MM.1S (cell line): ENCODE results near the gene SLC2A13.

Source experiments
- DNase-seq: peaks from one replicate; pipeline ENCODE4 v3.0.0-alpha.2; 2015
- H2AFZ ChIP-seq: fragments of 300-600 bp; sonication (generic); 2 replicates; pipeline ENCODE4 v1.6.0; 2016; ENCODE audit warnings: antibody characterized with exemption, low read length
- H3F3A ChIP-seq: fragments of 300-600 bp; sonication (generic); 2 replicates; pipeline ENCODE4 v1.6.1; 2016; ENCODE audit warnings: mild to moderate bottlenecking, antibody characterized with exemption, low read length, moderate library complexity, mixed read lengths; ENCODE audit not compliant: insufficient read depth
- H3K27ac ChIP-seq: fragments of 300-600 bp; sonication (generic); 2 replicates; pipeline ENCODE4 v1.5.1; 2016; ENCODE audit warnings: mild to moderate bottlenecking, low read length
- H3K27me3 ChIP-seq: fragments of 300-600 bp; sonication (generic); replicated peaks from 2 replicates; pipeline ENCODE4 v1.6.0; 2016; ENCODE audit warnings: low read length; ENCODE audit not compliant: insufficient read depth
- H3K36me3 ChIP-seq: fragments of 300-600 bp; sonication (generic); replicated peaks from 2 replicates; pipeline ENCODE4 v1.6.1; 2016; ENCODE audit warnings: mild to moderate bottlenecking, low read length, mixed read lengths; ENCODE audit not compliant: insufficient read depth
- H3K4me1 ChIP-seq: fragments of 300-600 bp; sonication (generic); 2 replicates; pipeline ENCODE4 v1.6.1; 2016; ENCODE audit warnings: low read length, mixed read lengths
- H3K4me2 ChIP-seq: fragments of 300-600 bp; sonication (generic); 2 replicates; pipeline ENCODE4 v1.6.0; 2016; ENCODE audit warnings: low read depth, low read length
- H3K4me3 ChIP-seq: fragments of 300-600 bp; sonication (generic); 2 replicates; pipeline ENCODE4 v1.5.1; 2016; ENCODE audit warnings: low read length, mixed read lengths
- H3K79me2 ChIP-seq: fragments of 300-600 bp; sonication (generic); 2 replicates; pipeline ENCODE4 v1.6.1; 2016; ENCODE audit warnings: mixed run types, low read length, mixed read lengths
- H3K9ac ChIP-seq: fragments of 300-600 bp; sonication (generic); 2 replicates; pipeline ENCODE4 v1.6.1; 2016; ENCODE audit warnings: low read length, mixed read lengths
- H3K9me2 ChIP-seq: fragments of 300-600 bp; sonication (generic); replicated peaks from 2 replicates; pipeline ENCODE4 v1.6.1; 2016; ENCODE audit warnings: mild to moderate bottlenecking, low read length, mixed read lengths; ENCODE audit not compliant: insufficient read depth
- H3K9me3 ChIP-seq: fragments of 300-600 bp; sonication (generic); replicated peaks from 2 replicates; pipeline ENCODE4 v1.6.1; 2016; ENCODE audit warnings: mild to moderate bottlenecking, low read length, mixed read lengths; ENCODE audit not compliant: insufficient read depth
- H4K20me1 ChIP-seq: fragments of 300-600 bp; sonication (generic); 2 replicates; pipeline ENCODE4 v1.6.1; 2016; ENCODE audit warnings: mild to moderate bottlenecking, low read length, moderate library complexity, mixed read lengths; ENCODE audit not compliant: insufficient read depth
- CTCF ChIP-seq: fragments of 300-600 bp; sonication (generic); IDR thresholded peaks from 2 replicates; pipeline ENCODE4 v1.5.1; 2016; ENCODE audit warnings: antibody characterized with exemption, low read length, mixed read lengths
- EZH2 ChIP-seq: fragments of 300-600 bp; sonication (generic); optimal IDR thresholded peaks from 2 replicates; pipeline ENCODE3; 2017; ENCODE audit warnings: low read depth, mild to moderate bottlenecking, antibody characterized with exemption, low read length, mixed read lengths
- EZH2phosphoT487 ChIP-seq: fragments of 300-600 bp; sonication (generic); IDR thresholded peaks from 2 replicates; pipeline ENCODE4 v1.6.1; 2018; ENCODE audit warnings: antibody characterized with exemption, low read length

Gene SLC2A13

GRCh38 chr12:40106655-40107054 is 774 bp upstream of the SLC2A13 start:
- peak overlapping the region; percentile 83 for H3K4me3 ChIP-seq

GRCh38 chr12:40106202-40106533 is 287 bp upstream of the SLC2A13 start:
- Histone ChIP-seq H3K4me1 (0 out of 2 replicates have a peak, but pooled peaks cover 3% of the 10 kb centered on the region), H3K9me3 (no peaks in the 10 kb centered on the region), H4K20me1 (no peaks in the 10 kb centered on the region), H2AFZ (peak overlapping the region; percentile 98), H3K27me3 (no peaks in the 10 kb centered on the region), H3K9me2 (no peaks in the 10 kb centered on the region), H3K36me3 (no peaks in the 10 kb centered on the region), H3K79me2 (no peaks in the 10 kb centered on the region), H3K4me3 (peak overlapping the region; percentile 83), H3F3A (peaks cover 11% of the 10 kb centered on the region; the same call in 1 of the 2 replicates), H3K4me2 (peak overlapping the region; percentile 98), H3K27ac (no peak overlapping the region), H3K9ac (peak overlapping the region; percentile 23; the same call in 1 of the 2 replicates)
- TF ChIP-seq EZH2: no peak
- no peak for TF ChIP-seq CTCF
- no peak for TF ChIP-seq EZH2phosphoT487
- DNase-seq: no peak

More at GRCh38 chr12:40106655-40107054, 774 bp upstream of the SLC2A13 start:
- H3K36me3 ChIP-seq: no peaks in the 10 kb centered on the region
- H3K79me2 ChIP-seq: no peaks in the 10 kb centered on the region
- H3K9me3 ChIP-seq: no peaks in the 10 kb centered on the region
- peak overlapping the region; percentile 98 for H2AFZ ChIP-seq
- no peaks in the 10 kb centered on the region for H3K27me3 ChIP-seq
- peaks cover 11% of the 10 kb centered on the region; the same call in 1 of the 2 replicates for H3F3A ChIP-seq
- TF ChIP-seq EZH2: no peak
- no peak for TF ChIP-seq CTCF
- TF ChIP-seq EZH2phosphoT487: no peak
- no peaks in the 10 kb centered on the region for H3K9me2 ChIP-seq
- H3K4me1 ChIP-seq: 0 out of 2 replicates have a peak, but pooled peaks cover 3% of the 10 kb centered on the region
- H3K4me2 ChIP-seq: peak overlapping the region; percentile 98
- H3K27ac ChIP-seq: no peak overlapping the region; the same call in 1 of the 2 replicates
- H4K20me1 ChIP-seq: no peaks in the 10 kb centered on the region
- H3K9ac ChIP-seq: peak overlapping the region; percentile 23; the same call in 1 of the 2 replicates
- DNase-seq: no peak

GRCh38 chr12:40105265-40105514 is 691 bp downstream of the SLC2A13 start:
- H3K9ac ChIP-seq: peak overlapping the region; percentile 65; the same call in 1 of the 2 replicates
- no peaks in the 10 kb centered on the region for H3K27me3 ChIP-seq
- no peaks in the 10 kb centered on the region for H3K9me2 ChIP-seq
- H2AFZ ChIP-seq: peak overlapping the region; percentile 80
- peak overlapping the region; percentile 98 for H3K4me2 ChIP-seq
- no peaks in the 10 kb centered on the region for H3K36me3 ChIP-seq
- no peak overlapping the region for H3K27ac ChIP-seq
- no peaks in the 10 kb centered on the region for H3K9me3 ChIP-seq
- peaks cover 11% of the 10 kb centered on the region; the same call in 1 of the 2 replicates for H3F3A ChIP-seq
- no peaks in the 10 kb centered on the region for H4K20me1 ChIP-seq
- peak overlapping the region; percentile 83 for H3K4me3 ChIP-seq
- TF ChIP-seq EZH2phosphoT487 (no peak), EZH2 (no peak), CTCF (no peak)
- H3K4me1 ChIP-seq: 0 out of 2 replicates have a peak, but pooled peaks cover 3% of the 10 kb centered on the region
- H3K79me2 ChIP-seq: no peaks in the 10 kb centered on the region
- no peak for DNase-seq
